Panc1 (cell line): ENCODE measurements around the gene DAD1.

Source experiments
- POLR2AphosphoS5 ChIP-seq: IDR thresholded peaks from 2 replicates; pipeline ENCODE4 v1.6.1; 2012; ENCODE audit warnings: mild to moderate bottlenecking, low read depth, low read length, moderate library complexity
- SIN3A ChIP-seq: IDR thresholded peaks from 2 replicates; pipeline ENCODE4 v1.6.1; 2012; ENCODE audit warnings: low read depth, mild to moderate bottlenecking, low read length, moderate library complexity, borderline replicate concordance; ENCODE audit not compliant: insufficient read depth
- TCF7L2 ChIP-seq: IDR thresholded peaks from 2 replicates; pipeline ENCODE4 v1.6.1; 2011; ENCODE audit warnings: mild to moderate bottlenecking, low read depth, low read length, inconsistent platforms
- TF ChIP-seq, protein P1 (sequence below): fragments of 450-650 bp; IDR thresholded peaks from 2 replicates; pipeline ENCODE4 v1.5.1; 2017; ENCODE audit warnings: mild to moderate bottlenecking
- TF ChIP-seq, protein P2 (sequence below), 2 experiments: IDR thresholded peaks; 2 replicates each; pipeline ENCODE4 v1.6.1; 2011 to 2012; ENCODE audit warnings: low read depth in 2 of 2, control low read depth in 1 of 2, low read length in 1 of 2, mild to moderate bottlenecking in 1 of 2, moderate library complexity in 1 of 2; ENCODE audit not compliant: insufficient read depth in 1 of 2

DNA sequence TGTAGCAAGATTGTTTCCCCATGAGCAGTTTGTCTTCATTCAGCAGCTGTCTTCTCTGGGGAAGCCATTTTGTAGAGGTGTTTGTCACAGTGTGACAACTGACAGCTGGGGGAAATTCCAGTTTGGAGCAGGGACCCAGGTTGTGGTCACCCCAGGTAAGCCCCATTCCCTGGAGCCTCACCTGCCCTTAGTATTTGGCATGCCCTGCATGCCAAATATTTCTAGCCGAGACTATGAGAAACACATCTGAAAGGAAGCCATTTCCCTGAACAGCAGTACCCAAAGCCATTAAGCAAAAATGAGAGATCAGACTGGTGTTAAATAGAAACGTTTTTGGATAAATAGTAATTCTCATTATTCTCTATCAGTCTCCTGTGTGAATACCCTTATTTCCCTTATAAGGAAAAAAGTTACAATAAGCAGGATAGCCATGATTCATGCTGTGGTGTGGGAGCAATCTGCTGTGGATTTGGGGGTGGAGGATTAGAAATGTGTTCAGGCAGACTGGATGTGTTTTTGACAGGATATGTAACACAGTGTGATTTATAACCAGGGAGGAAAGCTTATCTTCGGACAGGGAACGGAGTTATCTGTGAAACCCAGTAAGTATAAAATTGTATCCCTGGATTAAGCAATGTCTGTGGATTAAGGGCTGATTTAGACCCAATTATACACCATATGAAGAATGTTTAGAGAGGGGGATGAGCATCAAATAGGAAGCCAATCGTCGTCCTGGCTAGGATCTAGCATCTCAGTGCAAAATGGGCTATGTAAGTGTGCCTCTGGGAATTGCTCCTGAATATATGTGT, 68.9 kb downstream of the DAD1 start:
- TF ChIP-seq, protein P1, sequence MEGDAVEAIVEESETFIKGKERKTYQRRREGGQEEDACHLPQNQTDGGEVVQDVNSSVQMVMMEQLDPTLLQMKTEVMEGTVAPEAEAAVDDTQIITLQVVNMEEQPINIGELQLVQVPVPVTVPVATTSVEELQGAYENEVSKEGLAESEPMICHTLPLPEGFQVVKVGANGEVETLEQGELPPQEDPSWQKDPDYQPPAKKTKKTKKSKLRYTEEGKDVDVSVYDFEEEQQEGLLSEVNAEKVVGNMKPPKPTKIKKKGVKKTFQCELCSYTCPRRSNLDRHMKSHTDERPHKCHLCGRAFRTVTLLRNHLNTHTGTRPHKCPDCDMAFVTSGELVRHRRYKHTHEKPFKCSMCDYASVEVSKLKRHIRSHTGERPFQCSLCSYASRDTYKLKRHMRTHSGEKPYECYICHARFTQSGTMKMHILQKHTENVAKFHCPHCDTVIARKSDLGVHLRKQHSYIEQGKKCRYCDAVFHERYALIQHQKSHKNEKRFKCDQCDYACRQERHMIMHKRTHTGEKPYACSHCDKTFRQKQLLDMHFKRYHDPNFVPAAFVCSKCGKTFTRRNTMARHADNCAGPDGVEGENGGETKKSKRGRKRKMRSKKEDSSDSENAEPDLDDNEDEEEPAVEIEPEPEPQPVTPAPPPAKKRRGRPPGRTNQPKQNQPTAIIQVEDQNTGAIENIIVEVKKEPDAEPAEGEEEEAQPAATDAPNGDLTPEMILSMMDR = no peak
- TF ChIP-seq, protein P2, sequence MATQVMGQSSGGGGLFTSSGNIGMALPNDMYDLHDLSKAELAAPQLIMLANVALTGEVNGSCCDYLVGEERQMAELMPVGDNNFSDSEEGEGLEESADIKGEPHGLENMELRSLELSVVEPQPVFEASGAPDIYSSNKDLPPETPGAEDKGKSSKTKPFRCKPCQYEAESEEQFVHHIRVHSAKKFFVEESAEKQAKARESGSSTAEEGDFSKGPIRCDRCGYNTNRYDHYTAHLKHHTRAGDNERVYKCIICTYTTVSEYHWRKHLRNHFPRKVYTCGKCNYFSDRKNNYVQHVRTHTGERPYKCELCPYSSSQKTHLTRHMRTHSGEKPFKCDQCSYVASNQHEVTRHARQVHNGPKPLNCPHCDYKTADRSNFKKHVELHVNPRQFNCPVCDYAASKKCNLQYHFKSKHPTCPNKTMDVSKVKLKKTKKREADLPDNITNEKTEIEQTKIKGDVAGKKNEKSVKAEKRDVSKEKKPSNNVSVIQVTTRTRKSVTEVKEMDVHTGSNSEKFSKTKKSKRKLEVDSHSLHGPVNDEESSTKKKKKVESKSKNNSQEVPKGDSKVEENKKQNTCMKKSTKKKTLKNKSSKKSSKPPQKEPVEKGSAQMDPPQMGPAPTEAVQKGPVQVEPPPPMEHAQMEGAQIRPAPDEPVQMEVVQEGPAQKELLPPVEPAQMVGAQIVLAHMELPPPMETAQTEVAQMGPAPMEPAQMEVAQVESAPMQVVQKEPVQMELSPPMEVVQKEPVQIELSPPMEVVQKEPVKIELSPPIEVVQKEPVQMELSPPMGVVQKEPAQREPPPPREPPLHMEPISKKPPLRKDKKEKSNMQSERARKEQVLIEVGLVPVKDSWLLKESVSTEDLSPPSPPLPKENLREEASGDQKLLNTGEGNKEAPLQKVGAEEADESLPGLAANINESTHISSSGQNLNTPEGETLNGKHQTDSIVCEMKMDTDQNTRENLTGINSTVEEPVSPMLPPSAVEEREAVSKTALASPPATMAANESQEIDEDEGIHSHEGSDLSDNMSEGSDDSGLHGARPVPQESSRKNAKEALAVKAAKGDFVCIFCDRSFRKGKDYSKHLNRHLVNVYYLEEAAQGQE (IDR thresholded peaks at IDR 0.05; ENCODE audit: insufficient read depth in 1 of 2, low read depth in 2 of 2, low read length in 1 of 2) = no peak
- TF ChIP-seq POLR2AphosphoS5 (no peak), SIN3A (no peak), TCF7L2 (no peak)
